Endothelial cell of umbilical vein (primary cell): ENCODE measurements around the gene CCDC9. TPM values are rescaled to one million over a fixed set of nuclear protein-coding genes. Genes with fewer than 3 reads are reported as not detected.

Experiments used
- BruUV-seq: library from RNA; stranded (reverse); fragments of 400-500 nt; replicated peaks from 2 replicates; lab custom pipeline; 2021; lab: Mats Ljungman, UMichigan
- CTCF ChIA-PET: fragments of 300-600, 350-600 bp; sonication (Branson Sonifier 250); formaldehyde crosslinking; loops from one replicate; lab custom pipeline; 2021; ENCODE audit warnings: antibody characterized with exemption, inconsistent platforms; lab: Charles Lee
- POLR2A ChIA-PET: fragments of 300-600, 350-600 bp; sonication (Branson Sonifier 250); formaldehyde crosslinking; loops from one replicate; lab custom pipeline; 2021; ENCODE audit warnings: antibody characterized with exemption, inconsistent platforms; lab: Charles Lee
- DNase-seq: peaks from one replicate; pipeline ENCODE4 v3.0.0-alpha.2; 2011; ENCODE audit warnings: low read depth, low spot score
- FAIRE-seq: peaks from 2 replicates; lab custom pipeline; 2011; peaks lifted over from hg19 to GRCh38; lab: Jason Lieb, UNC
- H2AFZ ChIP-seq: 2 replicates; pipeline ENCODE4 v1.6.0; 2012; ENCODE audit warnings: low read depth, low read length, control low read depth, inconsistent platforms
- H3K27ac ChIP-seq: 2 replicates; pipeline ENCODE4 v1.5.1; 2011; ENCODE audit warnings: low read depth, mild to moderate bottlenecking, control low read depth, low read length, moderate library complexity; ENCODE audit not compliant: insufficient read depth
- H3K27me3 ChIP-seq, 2 experiments: 2 replicates each; pipeline versions ENCODE4 v1.6.0 to v1.6.1; 2011; ENCODE audit warnings: low read length in 2 of 2, mixed read lengths in 1 of 2; ENCODE audit not compliant: control insufficient read depth in 2 of 2, insufficient read depth in 2 of 2
- H3K36me3 ChIP-seq, 2 experiments: 2 replicates in 1 of 2; 3 replicates in 1 of 2; pipeline ENCODE4 v1.5.1; 2011; ENCODE audit warnings: low read length in 2 of 2, mild to moderate bottlenecking in 1 of 2, moderate library complexity in 1 of 2; ENCODE audit not compliant: control insufficient read depth in 2 of 2, insufficient read depth in 2 of 2; ENCODE audit errors: extremely low read depth in 1 of 2
- H3K4me1 ChIP-seq: 3 replicates; pipeline ENCODE4 v1.5.1; 2011; ENCODE audit warnings: mild to moderate bottlenecking, low read length; ENCODE audit not compliant: control insufficient read depth, insufficient read depth; ENCODE audit errors: extremely low read depth
- H3K4me2 ChIP-seq: 2 replicates; pipeline ENCODE4 v1.6.1; 2011; ENCODE audit warnings: low read length, control low read depth, mixed read lengths; ENCODE audit not compliant: insufficient read depth
- H3K4me3 ChIP-seq, 3 experiments: fragments of 200-600 bp in 1 of 3; sonication (generic), shearing (Covaris generic) in 1 of 3; replicated peaks in 1 of 3; 2 replicates each; pipeline ENCODE4 v1.5.1; 2011 to 2016; ENCODE audit warnings: control low read depth in 3 of 3, low read length in 3 of 3, mild to moderate bottlenecking in 2 of 3, inconsistent platforms in 1 of 3, low read depth in 1 of 3, moderate library complexity in 1 of 3; ENCODE audit not compliant: insufficient read depth in 1 of 3
- H3K79me2 ChIP-seq: 2 replicates; pipeline ENCODE4 v1.6.0; 2012; ENCODE audit warnings: low read length, inconsistent platforms; ENCODE audit not compliant: control insufficient read depth, insufficient read depth
- H3K9ac ChIP-seq: replicated peaks from 2 replicates; pipeline ENCODE3; 2011; ENCODE audit warnings: low read length, control low read depth; ENCODE audit not compliant: insufficient read depth; ENCODE audit errors: extremely low read depth
- H3K9me1 ChIP-seq: replicated peaks from 3 replicates; pipeline ENCODE4 v1.6.0; 2011; ENCODE audit warnings: mild to moderate bottlenecking, low read length; ENCODE audit not compliant: control insufficient read depth, insufficient read depth; ENCODE audit errors: extremely low read depth
- H3K9me3 ChIP-seq: replicated peaks from 2 replicates; pipeline ENCODE4 v1.5.1; 2012; ENCODE audit warnings: low read length, inconsistent platforms; ENCODE audit not compliant: control insufficient read depth, insufficient read depth
- H4K20me1 ChIP-seq: replicated peaks from 2 replicates; pipeline ENCODE3; 2011; ENCODE audit warnings: mild to moderate bottlenecking, low read length; ENCODE audit not compliant: control insufficient read depth, insufficient read depth; ENCODE audit errors: extremely low read depth
- GATA2 ChIP-seq: IDR thresholded peaks from 2 replicates; pipeline ENCODE4 v1.7.0; 2011; ENCODE audit warnings: low read depth, mild to moderate bottlenecking, moderate library complexity, mixed read lengths, low read length; ENCODE audit not compliant: insufficient read length, insufficient read depth
- dilution Hi-C: fragments of 300-500 bp; cut with MboI; formaldehyde crosslinking; loops from one replicate; pipeline ENCODE4 v1.15.0; 2019; ENCODE audit warnings: low sequenced_read_pairs; ENCODE audit not compliant: extremely low pct_ligation_motif_present
- intact Hi-C: fragments of 100-400 bp; cut with micrococcal nuclease; formaldehyde crosslinking; loops from one replicate; pipeline ENCODE4 v1.10.0; 2022
- polyA plus RNA-seq, 4 experiments: library from polyadenylated mRNA; depleted of rRNA in 3 of 4; stranded (reverse) in 3 of 4; unstranded in 1 of 4; fragments of >200 nt; gene quantifications; 2 replicates each; pipeline versions ENCODE4 v1.2.1 to v1.2.3, GENCODE V29; 2011 to 2012; ENCODE audit warnings: missing spikeins in 1 of 4
- total RNA-seq: library from RNA; stranded (reverse); gene quantifications from 2 replicates; pipeline ENCODE4 v1.2.3, GENCODE V29; 2021
- TF ChIP-seq, protein P1 (sequence below): IDR thresholded peaks from 2 replicates; pipeline ENCODE4 v1.6.1; 2011; ENCODE audit not compliant: insufficient read depth, insufficient read length
- TF ChIP-seq, protein P2 (sequence below), 2 donors: IDR thresholded peaks; 1 replicate in 1 of 2; 2 replicates in 1 of 2; pipeline ENCODE4 v1.5.1; 2011; ENCODE audit warnings: low read length in 2 of 2, mild to moderate bottlenecking in 2 of 2, moderate library complexity in 2 of 2, control low read depth in 1 of 2, inconsistent platforms in 1 of 2, low read depth in 1 of 2; ENCODE audit not compliant: insufficient read depth in 1 of 2; ENCODE audit errors: extremely low read depth in 1 of 2

CCDC9 gene
- total and polyA plus RNA-seq, 2 donors (not counting 3 experiments of a cell fraction or from before 2014, with no cell fraction given), result 6.0 to 26.9 TPM

DNA sequence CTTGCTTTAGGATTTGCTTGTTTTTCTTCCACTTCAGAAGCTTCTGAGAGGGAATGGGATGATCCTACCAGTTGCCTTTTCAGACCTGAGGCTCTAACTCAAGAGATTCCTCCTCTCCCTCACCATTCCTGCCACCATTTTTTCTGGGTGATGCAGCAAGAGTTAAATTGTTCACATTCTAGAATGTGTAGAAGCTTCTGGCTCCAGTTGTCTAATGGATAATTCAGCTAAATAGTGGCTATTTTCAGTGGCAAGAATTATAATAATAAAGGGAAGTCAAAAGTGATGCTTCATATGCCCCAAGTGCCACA lies 46.2 kb upstream of the CCDC9 start:
- dilution Hi-C loops, result loop anchor here (10.0 kb wide), 1 partner anchor 55 kb away; no protein-coding TSS in a partner anchor
- FAIRE-seq, result no peak
- H4K20me1 ChIP-seq, result no peaks in the 10 kb centered on the region
- BruUV-seq, result no TSS peak
- POLR2A ChIA-PET, result interaction anchor here (0.6 to 3.0 kb wide), 4 partner anchors 16 to 74 kb away, joined by 3 to 24 read pairs (median 10); no protein-coding TSS in a partner anchor
- H3K4me2 ChIP-seq, result no peak overlapping the region
- peaks cover 8% of the 10 kb centered on the region for H3K4me1 ChIP-seq
- H3K9ac ChIP-seq, result no peak overlapping the region
- H3K9me3 ChIP-seq, result no peaks in the 10 kb centered on the region
- intact Hi-C loops, result loop anchor here (1.0 kb wide), 3 partner anchors 16 to 61 kb away; no protein-coding TSS in a partner anchor
- H3K36me3 ChIP-seq, result peaks cover 10 to 13% of the 10 kb centered on the region in 2 experiments
- no peaks in the 10 kb centered on the region for H3K9me1 ChIP-seq
- no peak for DNase-seq
- H3K4me3 ChIP-seq, result no peak overlapping the region
- no peaks in the 10 kb centered on the region for H3K27me3 ChIP-seq
- no peak overlapping the region for H2AFZ ChIP-seq
- H3K79me2 ChIP-seq, result no peaks in the 10 kb centered on the region
- TF ChIP-seq, protein P1, sequence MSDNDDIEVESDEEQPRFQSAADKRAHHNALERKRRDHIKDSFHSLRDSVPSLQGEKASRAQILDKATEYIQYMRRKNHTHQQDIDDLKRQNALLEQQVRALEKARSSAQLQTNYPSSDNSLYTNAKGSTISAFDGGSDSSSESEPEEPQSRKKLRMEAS, result no peak
- TF ChIP-seq GATA2, result no peak
- CTCF ChIA-PET, result interaction anchor here (0.6 to 10.6 kb wide), 38 partner anchors 9 to 981 kb away, joined by 3 to 533 read pairs (median 5); partner anchors contain the start of genes CCDC9, SAE1 and ZC3H4
- peak overlapping the region; percentile 75 for H3K27ac ChIP-seq

DNA sequence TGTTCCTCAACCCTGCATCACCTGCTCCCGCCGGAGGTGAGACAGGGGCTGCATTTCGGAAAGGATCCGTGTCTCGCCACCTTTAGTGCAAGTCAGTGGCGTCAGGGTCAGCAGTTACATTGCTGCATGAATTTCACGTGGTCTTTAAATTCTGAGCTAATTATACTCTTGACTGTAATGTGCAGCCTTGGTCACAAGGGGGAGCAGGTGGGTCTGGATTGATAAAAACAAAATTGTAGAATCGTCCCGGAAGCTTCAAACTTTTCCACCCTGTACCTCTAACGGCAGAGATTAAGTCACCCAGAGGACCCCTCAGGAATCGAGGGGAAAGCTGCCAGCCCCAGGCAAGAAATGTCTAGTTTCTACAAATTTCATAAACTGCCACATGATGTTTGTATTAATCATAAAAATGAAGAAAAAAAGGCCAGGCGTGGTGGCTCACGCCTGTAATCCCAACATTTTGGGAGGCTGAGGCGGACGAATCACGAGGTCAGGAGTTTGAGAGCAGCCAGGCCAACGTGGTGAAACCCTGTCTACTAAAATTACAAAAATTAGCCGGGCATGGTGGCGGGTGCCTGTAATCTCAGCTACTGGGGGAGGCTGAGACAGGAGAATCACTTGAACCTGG lies 45.5 kb upstream of the CCDC9 start:
- TF ChIP-seq, protein P1, result no peak
- TF ChIP-seq, protein P2, sequence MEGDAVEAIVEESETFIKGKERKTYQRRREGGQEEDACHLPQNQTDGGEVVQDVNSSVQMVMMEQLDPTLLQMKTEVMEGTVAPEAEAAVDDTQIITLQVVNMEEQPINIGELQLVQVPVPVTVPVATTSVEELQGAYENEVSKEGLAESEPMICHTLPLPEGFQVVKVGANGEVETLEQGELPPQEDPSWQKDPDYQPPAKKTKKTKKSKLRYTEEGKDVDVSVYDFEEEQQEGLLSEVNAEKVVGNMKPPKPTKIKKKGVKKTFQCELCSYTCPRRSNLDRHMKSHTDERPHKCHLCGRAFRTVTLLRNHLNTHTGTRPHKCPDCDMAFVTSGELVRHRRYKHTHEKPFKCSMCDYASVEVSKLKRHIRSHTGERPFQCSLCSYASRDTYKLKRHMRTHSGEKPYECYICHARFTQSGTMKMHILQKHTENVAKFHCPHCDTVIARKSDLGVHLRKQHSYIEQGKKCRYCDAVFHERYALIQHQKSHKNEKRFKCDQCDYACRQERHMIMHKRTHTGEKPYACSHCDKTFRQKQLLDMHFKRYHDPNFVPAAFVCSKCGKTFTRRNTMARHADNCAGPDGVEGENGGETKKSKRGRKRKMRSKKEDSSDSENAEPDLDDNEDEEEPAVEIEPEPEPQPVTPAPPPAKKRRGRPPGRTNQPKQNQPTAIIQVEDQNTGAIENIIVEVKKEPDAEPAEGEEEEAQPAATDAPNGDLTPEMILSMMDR (IDR thresholded peaks at IDR 0.05; ENCODE audit: extremely low read depth in 1 of 2, insufficient read depth in 1 of 2, low read depth in 1 of 2, low read length in 2 of 2), result peak; percentile 69 to 85
- ChIA-PET POLR2A (interaction anchor here (0.6 to 3.0 kb wide), 4 partner anchors 15 to 75 kb away, joined by 3 to 24 read pairs (median 10); no protein-coding TSS in a partner anchor), CTCF (interaction anchor here (0.8 to 10.6 kb wide), 38 partner anchors 9 to 181 kb away, joined by 3 to 533 read pairs (median 5); partner anchors contain the start of genes CCDC9, SAE1 and ZC3H4)
- H3K9me1 ChIP-seq, result no peaks in the 10 kb centered on the region
- no peaks in the 10 kb centered on the region for H4K20me1 ChIP-seq
- H3K27me3 ChIP-seq, result no peaks in the 10 kb centered on the region
- H3K9ac ChIP-seq, result peak overlapping the region; percentile 57
- no peaks in the 10 kb centered on the region for H3K79me2 ChIP-seq
- no peak overlapping the region for H2AFZ ChIP-seq
- DNase-seq (peak; percentile 91), FAIRE-seq (peak; percentile 87)
- H3K4me1 ChIP-seq, result peaks cover 8% of the 10 kb centered on the region
- H3K4me2 ChIP-seq, result no peak overlapping the region
- H3K27ac ChIP-seq, result peak overlapping the region; percentile 75
- dilution Hi-C loops (loop anchor here (10.0 kb wide), 1 partner anchor 56 kb away; no protein-coding TSS in a partner anchor), intact Hi-C loops (loop anchor here (1.0 kb wide), 3 partner anchors 15 to 62 kb away; no protein-coding TSS in a partner anchor)
- no peak overlapping the region for H3K4me3 ChIP-seq
- no peaks in the 10 kb centered on the region for H3K9me3 ChIP-seq
- BruUV-seq, result no TSS peak
- peaks cover 9% of the 10 kb centered on the region in 2 experiments for H3K36me3 ChIP-seq
